HEK293 (cell line): Measurements from ENCODE around the gene ISOC2.

Experiments
- ATF2 ChIP-seq: fragments of 450-650 bp; formaldehyde crosslinking; IDR thresholded peaks from 2 replicates; pipeline ENCODE4 v1.5.1; 2016; ENCODE audit warnings: missing biosample characterization, missing genetic modification characterization, low read depth
- BCL11A ChIP-seq: fragments of 450-650 bp; formaldehyde crosslinking; IDR thresholded peaks from 2 replicates; pipeline ENCODE4 v1.5.1; 2016; ENCODE audit warnings: low read depth, missing biosample characterization, missing genetic modification characterization
- FEZF1 ChIP-seq: fragments of 450-650 bp; formaldehyde crosslinking; IDR thresholded peaks from 2 replicates; pipeline ENCODE4 v1.5.1; 2016; ENCODE audit warnings: missing biosample characterization, missing genetic modification characterization
- HIC1 ChIP-seq: fragments of 450-650 bp; formaldehyde crosslinking; IDR thresholded peaks from 2 replicates; pipeline ENCODE4 v1.5.1; 2016; ENCODE audit warnings: missing biosample characterization, missing genetic modification characterization
- HOXC10 ChIP-seq: sonication (generic); formaldehyde crosslinking; IDR thresholded peaks from 2 replicates; pipeline ENCODE4 v1.8.1; 2023; ENCODE audit warnings: mild to moderate bottlenecking, missing genetic modification reagents
- KLF8 ChIP-seq: fragments of 450-650 bp; formaldehyde crosslinking; IDR thresholded peaks from 2 replicates; pipeline ENCODE4 v1.5.1; 2016; ENCODE audit warnings: missing biosample characterization, missing genetic modification characterization
- OVOL3 ChIP-seq: fragments of 450-650 bp; formaldehyde crosslinking; IDR thresholded peaks from 2 replicates; pipeline ENCODE4 v1.5.1; 2016; ENCODE audit warnings: missing biosample characterization, missing genetic modification characterization
- PRDM4 ChIP-seq: fragments of 450-650 bp; formaldehyde crosslinking; IDR thresholded peaks from 2 replicates; pipeline ENCODE4 v1.5.1; 2017; ENCODE audit warnings: missing biosample characterization, missing genetic modification characterization
- SP7 ChIP-seq: fragments of 450-650 bp; formaldehyde crosslinking; IDR thresholded peaks from 2 replicates; pipeline ENCODE4 v1.5.1; 2016; ENCODE audit warnings: missing biosample characterization, missing genetic modification characterization
- WT1 ChIP-seq: fragments of 450-650 bp; formaldehyde crosslinking; IDR thresholded peaks from 2 replicates; pipeline ENCODE4 v1.5.1; 2016; ENCODE audit warnings: missing biosample characterization, missing genetic modification characterization
- ZBTB1 ChIP-seq: fragments of 450-650 bp; formaldehyde crosslinking; IDR thresholded peaks from 2 replicates; pipeline ENCODE4 v1.5.1; 2016; ENCODE audit warnings: missing biosample characterization, missing genetic modification characterization
- ZBTB17 ChIP-seq: fragments of 450-650 bp; formaldehyde crosslinking; IDR thresholded peaks from 2 replicates; pipeline ENCODE4 v1.5.1; 2016; ENCODE audit warnings: missing biosample characterization, missing genetic modification characterization
- ZFP37 ChIP-seq: fragments of 450-650 bp; formaldehyde crosslinking; IDR thresholded peaks from 2 replicates; pipeline ENCODE4 v1.5.1; 2016; ENCODE audit warnings: missing biosample characterization, missing genetic modification characterization
- ZNF138 ChIP-seq: fragments of 450-650 bp; formaldehyde crosslinking; IDR thresholded peaks from 2 replicates; pipeline ENCODE4 v1.5.1; 2016; ENCODE audit warnings: missing biosample characterization, missing genetic modification characterization, borderline replicate concordance
- ZNF18 ChIP-seq: fragments of 450-650 bp; formaldehyde crosslinking; IDR thresholded peaks from 2 replicates; pipeline ENCODE4 v1.5.1; 2016; ENCODE audit warnings: missing biosample characterization, missing genetic modification characterization
- ZNF513 ChIP-seq: fragments of 450-650 bp; IDR thresholded peaks from 2 replicates; pipeline ENCODE4 v1.5.1; 2018; ENCODE audit warnings: missing biosample characterization, missing genetic modification characterization
- ZNF548 ChIP-seq: fragments of 450-650 bp; formaldehyde crosslinking; IDR thresholded peaks from 2 replicates; pipeline ENCODE4 v1.5.1; 2016; ENCODE audit warnings: missing biosample characterization, missing genetic modification characterization
- ZNF623 ChIP-seq: fragments of 450-650 bp; formaldehyde crosslinking; IDR thresholded peaks from 2 replicates; pipeline ENCODE4 v1.5.1; 2016; ENCODE audit warnings: missing biosample characterization, missing genetic modification characterization
- ZNF639 ChIP-seq: fragments of 450-650 bp; formaldehyde crosslinking; IDR thresholded peaks from 2 replicates; pipeline ENCODE4 v1.5.1; 2016; ENCODE audit warnings: missing biosample characterization, missing genetic modification characterization
- ZNF701 ChIP-seq: fragments of 450-650 bp; formaldehyde crosslinking; IDR thresholded peaks from 2 replicates; pipeline ENCODE4 v1.5.1; 2016; ENCODE audit warnings: missing biosample characterization, missing genetic modification characterization
- ZNF791 ChIP-seq: fragments of 450-650 bp; formaldehyde crosslinking; IDR thresholded peaks from 2 replicates; pipeline ENCODE4 v1.5.1; 2016; ENCODE audit warnings: missing biosample characterization, missing genetic modification characterization
- ZNF843 ChIP-seq: fragments of 450-650 bp; formaldehyde crosslinking; IDR thresholded peaks from 2 replicates; pipeline ENCODE4 v1.5.1; 2016; ENCODE audit warnings: missing biosample characterization, missing genetic modification characterization
- ZSCAN18 ChIP-seq: fragments of 450-650 bp; formaldehyde crosslinking; IDR thresholded peaks from 2 replicates; pipeline ENCODE4 v1.5.1; 2016; ENCODE audit warnings: missing biosample characterization, missing genetic modification characterization
- ZSCAN23 ChIP-seq: fragments of 450-650 bp; formaldehyde crosslinking; IDR thresholded peaks from 2 replicates; pipeline ENCODE4 v1.5.1; 2016; ENCODE audit warnings: missing biosample characterization, missing genetic modification characterization
- ZSCAN4 ChIP-seq: fragments of 450-650 bp; formaldehyde crosslinking; IDR thresholded peaks from 2 replicates; pipeline ENCODE4 v1.5.1; 2017; ENCODE audit warnings: missing biosample characterization, missing genetic modification characterization

The ISOC2 gene

GRCh38 chr19:55407800-55408532 lies 53.5 kb downstream of the ISOC2 start (continued):
- TF ChIP-seq ZNF18 (tag by site-specific recombination) (0 out of 2 replicates have a peak, but pooled peaks have one; percentile 21), KLF8 (tag by site-specific recombination) (peak; percentile 97), ZNF623 (tag by site-specific recombination) (0 out of 2 replicates have a peak, but pooled peaks have one; percentile 16), HOXC10 (0 out of 2 replicates have a peak, but pooled peaks have one; percentile 87), ZNF138 (no peak), ZBTB1 (tag by site-specific recombination) (peak; percentile 70; the same call in 1 of the 2 replicates), ZNF639 (tag by site-specific recombination) (peak; percentile 64; the same call in 1 of the 2 replicates), ZFP37 (tag by site-specific recombination) (0 out of 2 replicates have a peak, but pooled peaks have one; percentile 49), SP7 (tag by site-specific recombination) (peak; percentile 84), ATF2 (peak; percentile 96), ZNF513 (0 out of 2 replicates have a peak, but pooled peaks have one; percentile 1), ZSCAN23 (tag by site-specific recombination) (0 out of 2 replicates have a peak, but pooled peaks have one; percentile 69), WT1 (peak; percentile 71; the same call in 1 of the 2 replicates), ZNF701 (tag by site-specific recombination) (no peak), ZSCAN4 (tag by site-specific recombination) (0 out of 2 replicates have a peak, but pooled peaks have one; percentile 25), ZBTB17 (tag by site-specific recombination) (peak; percentile 52), BCL11A (tag by site-specific recombination) (peak; percentile 67; the same call in 1 of the 2 replicates), FEZF1 (tag by site-specific recombination) (peak; percentile 37; the same call in 1 of the 2 replicates), ZNF843 (peak; percentile 78), PRDM4 (0 out of 2 replicates have a peak, but pooled peaks have one; percentile 48), ZNF548 (no peak), ZSCAN18 (tag by site-specific recombination) (no peak; the same call in 1 of the 2 replicates), HIC1 (peak; percentile 79), ZNF791 (no peak), OVOL3 (tag by site-specific recombination) (peak; percentile 98)
